Measurements from ENCODE around the gene CDK17. TPM values are rescaled to one million over a fixed set of nuclear protein-coding genes. Genes with fewer than 3 reads are reported as not detected.

CDK17 gene
- total RNA-seq, 1 experiment from 2014 or later, result 21.4 TPM

DNA sequence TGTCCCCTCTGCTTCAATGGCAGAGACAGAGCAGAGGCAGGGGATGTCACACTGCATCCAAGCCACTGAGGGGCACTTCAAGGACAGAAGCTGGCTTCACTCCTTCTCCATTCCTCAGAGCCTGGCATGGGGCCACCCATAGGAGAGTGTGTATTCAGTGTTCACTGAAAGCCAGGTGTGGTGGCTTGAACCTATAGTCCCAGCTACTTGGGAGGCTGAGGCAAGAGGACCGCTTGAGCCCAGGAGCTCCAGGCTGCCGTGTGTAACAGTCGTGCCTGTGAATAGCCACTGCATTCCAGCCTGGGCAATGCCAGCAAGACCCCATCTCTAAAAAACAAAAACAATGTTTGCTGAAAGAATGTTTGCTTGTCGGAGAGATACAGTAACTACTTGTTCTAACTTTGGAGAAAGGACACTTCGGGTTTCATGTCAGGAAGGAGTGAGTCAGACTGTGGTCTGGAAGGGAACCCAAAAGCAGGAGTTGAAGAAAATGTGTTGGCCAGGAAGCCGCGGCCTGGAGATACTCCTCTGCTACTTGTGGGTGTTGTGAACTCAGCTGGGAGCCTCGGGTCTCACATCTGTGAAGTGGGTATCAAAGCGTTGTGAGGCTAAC is 162.7 kb downstream of the CDK17 start (continued):
- TF ChIP-seq, protein P1, sequence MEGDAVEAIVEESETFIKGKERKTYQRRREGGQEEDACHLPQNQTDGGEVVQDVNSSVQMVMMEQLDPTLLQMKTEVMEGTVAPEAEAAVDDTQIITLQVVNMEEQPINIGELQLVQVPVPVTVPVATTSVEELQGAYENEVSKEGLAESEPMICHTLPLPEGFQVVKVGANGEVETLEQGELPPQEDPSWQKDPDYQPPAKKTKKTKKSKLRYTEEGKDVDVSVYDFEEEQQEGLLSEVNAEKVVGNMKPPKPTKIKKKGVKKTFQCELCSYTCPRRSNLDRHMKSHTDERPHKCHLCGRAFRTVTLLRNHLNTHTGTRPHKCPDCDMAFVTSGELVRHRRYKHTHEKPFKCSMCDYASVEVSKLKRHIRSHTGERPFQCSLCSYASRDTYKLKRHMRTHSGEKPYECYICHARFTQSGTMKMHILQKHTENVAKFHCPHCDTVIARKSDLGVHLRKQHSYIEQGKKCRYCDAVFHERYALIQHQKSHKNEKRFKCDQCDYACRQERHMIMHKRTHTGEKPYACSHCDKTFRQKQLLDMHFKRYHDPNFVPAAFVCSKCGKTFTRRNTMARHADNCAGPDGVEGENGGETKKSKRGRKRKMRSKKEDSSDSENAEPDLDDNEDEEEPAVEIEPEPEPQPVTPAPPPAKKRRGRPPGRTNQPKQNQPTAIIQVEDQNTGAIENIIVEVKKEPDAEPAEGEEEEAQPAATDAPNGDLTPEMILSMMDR (IDR thresholded peaks at IDR 0.05 in 2 of 3, conservative IDR thresholded peaks at IDR 0.05 in 1 of 3; ENCODE audit: borderline replicate concordance in 1 of 3, insufficient read depth in 1 of 3, low read depth in 2 of 3, low read length in 2 of 3), result no peak

DNA sequence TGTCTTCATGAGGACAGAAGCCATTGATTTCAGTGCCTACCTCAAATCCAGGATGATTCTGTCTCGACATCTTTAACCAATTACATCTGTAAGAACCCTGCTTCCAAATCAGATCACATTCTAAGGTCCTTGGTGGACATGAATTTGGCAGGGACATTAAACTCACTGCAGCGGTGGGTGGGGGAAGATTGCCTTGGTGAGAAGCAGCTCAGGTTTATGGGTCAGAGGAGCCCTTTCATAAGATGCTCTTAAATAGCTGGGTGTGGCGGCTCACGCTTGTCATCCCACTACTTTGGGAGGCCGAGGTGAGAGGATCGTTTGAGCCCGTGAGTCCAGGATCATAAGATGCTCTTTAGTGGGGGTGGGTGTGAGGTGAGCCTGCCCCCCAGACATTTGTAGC is 163.2 kb downstream of the CDK17 start:
- TF ChIP-seq ELF1 (IDR thresholded peaks at IDR 0.05; ENCODE audit: borderline replicate concordance, low read depth) (no peak), JUND (IDR thresholded peaks at IDR 0.05) (no peak), RAD21 (IDR thresholded peaks at IDR 0.05; ENCODE audit: low read depth) (no peak), ZNF274 (IDR thresholded peaks at IDR 0.05; ENCODE audit: low read depth, low read length) (no peak), ZFX (IDR thresholded peaks at IDR 0.05) (no peak), FOSL1 (IDR thresholded peaks at IDR 0.05; ENCODE audit: low read depth) (no peak), EZH2phosphoT487 (IDR thresholded peaks at IDR 0.05; ENCODE audit: borderline replicate concordance) (no peak), POLR2AphosphoS5 (IDR thresholded peaks at IDR 0.05; ENCODE audit: low read depth, low read length) (no peak), TCF7L2 (IDR thresholded peaks at IDR 0.05; ENCODE audit: borderline replicate concordance, extremely low read depth, insufficient read depth, insufficient read length) (no peak), CBX3 (IDR thresholded peaks at IDR 0.05; ENCODE audit: low read depth) (no peak), EGR1 (IDR thresholded peaks at IDR 0.05; ENCODE audit: low read depth) (no peak), SRF (IDR thresholded peaks at IDR 0.05; ENCODE audit: low read depth) (no peak)
- TF ChIP-seq, protein P2, sequence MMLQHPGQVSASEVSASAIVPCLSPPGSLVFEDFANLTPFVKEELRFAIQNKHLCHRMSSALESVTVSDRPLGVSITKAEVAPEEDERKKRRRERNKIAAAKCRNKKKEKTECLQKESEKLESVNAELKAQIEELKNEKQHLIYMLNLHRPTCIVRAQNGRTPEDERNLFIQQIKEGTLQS (IDR thresholded peaks at IDR 0.05), result no peak
- TF ChIP-seq, protein P3, sequence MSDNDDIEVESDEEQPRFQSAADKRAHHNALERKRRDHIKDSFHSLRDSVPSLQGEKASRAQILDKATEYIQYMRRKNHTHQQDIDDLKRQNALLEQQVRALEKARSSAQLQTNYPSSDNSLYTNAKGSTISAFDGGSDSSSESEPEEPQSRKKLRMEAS (IDR thresholded peaks at IDR 0.05), result no peak
- TF ChIP-seq, protein P1 (IDR thresholded peaks at IDR 0.05 in 2 of 3, conservative IDR thresholded peaks at IDR 0.05 in 1 of 3; ENCODE audit: borderline replicate concordance in 1 of 3, insufficient read depth in 1 of 3, low read depth in 2 of 3, low read length in 2 of 3), result no peak
- TF ChIP-seq, protein P4, sequence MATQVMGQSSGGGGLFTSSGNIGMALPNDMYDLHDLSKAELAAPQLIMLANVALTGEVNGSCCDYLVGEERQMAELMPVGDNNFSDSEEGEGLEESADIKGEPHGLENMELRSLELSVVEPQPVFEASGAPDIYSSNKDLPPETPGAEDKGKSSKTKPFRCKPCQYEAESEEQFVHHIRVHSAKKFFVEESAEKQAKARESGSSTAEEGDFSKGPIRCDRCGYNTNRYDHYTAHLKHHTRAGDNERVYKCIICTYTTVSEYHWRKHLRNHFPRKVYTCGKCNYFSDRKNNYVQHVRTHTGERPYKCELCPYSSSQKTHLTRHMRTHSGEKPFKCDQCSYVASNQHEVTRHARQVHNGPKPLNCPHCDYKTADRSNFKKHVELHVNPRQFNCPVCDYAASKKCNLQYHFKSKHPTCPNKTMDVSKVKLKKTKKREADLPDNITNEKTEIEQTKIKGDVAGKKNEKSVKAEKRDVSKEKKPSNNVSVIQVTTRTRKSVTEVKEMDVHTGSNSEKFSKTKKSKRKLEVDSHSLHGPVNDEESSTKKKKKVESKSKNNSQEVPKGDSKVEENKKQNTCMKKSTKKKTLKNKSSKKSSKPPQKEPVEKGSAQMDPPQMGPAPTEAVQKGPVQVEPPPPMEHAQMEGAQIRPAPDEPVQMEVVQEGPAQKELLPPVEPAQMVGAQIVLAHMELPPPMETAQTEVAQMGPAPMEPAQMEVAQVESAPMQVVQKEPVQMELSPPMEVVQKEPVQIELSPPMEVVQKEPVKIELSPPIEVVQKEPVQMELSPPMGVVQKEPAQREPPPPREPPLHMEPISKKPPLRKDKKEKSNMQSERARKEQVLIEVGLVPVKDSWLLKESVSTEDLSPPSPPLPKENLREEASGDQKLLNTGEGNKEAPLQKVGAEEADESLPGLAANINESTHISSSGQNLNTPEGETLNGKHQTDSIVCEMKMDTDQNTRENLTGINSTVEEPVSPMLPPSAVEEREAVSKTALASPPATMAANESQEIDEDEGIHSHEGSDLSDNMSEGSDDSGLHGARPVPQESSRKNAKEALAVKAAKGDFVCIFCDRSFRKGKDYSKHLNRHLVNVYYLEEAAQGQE (IDR thresholded peaks at IDR 0.05; ENCODE audit: low read depth), result no peak

More for the DNA sequence above, 163.2 kb downstream of the CDK17 start:
- no peaks in the 10 kb centered on the region for H3K27me3 ChIP-seq (ENCODE audit: insufficient read depth, low read length)
- DNase-seq (ENCODE audit: low read depth, low spot score) (no peak), ATAC-seq (no peak)
- intact Hi-C loops (cut with micrococcal nuclease), result no loop called here
- ChIA-PET RAD21 (ENCODE audit: low non-redundant PET in 1 of 2, low total read pairs in 2 of 2, uncharacterized antibody in 2 of 2, unreplicated experiment in 2 of 2) (no interaction called here), POLR2A (no interaction called here), CTCF (no interaction called here)
- H3K4me2 ChIP-seq (ENCODE audit: low read length), result no peak overlapping the region
- H2AFZ ChIP-seq (ENCODE audit: low read depth, low read length, poor library complexity, severe bottlenecking), result no peak overlapping the region
- no peaks in the 10 kb centered on the region for H3K36me3 ChIP-seq (ENCODE audit: control insufficient read depth in 1 of 2, insufficient read depth in 2 of 2, low read length in 2 of 2)
- H3K9me2 ChIP-seq (ENCODE audit: insufficient read depth), result no peaks in the 10 kb centered on the region
- no TSS peak for BruUV-seq (replicated peaks)
- H3K27ac ChIP-seq (ENCODE audit: low read depth, low read length), result no peak overlapping the region
- no peaks in the 10 kb centered on the region for H4K20me1 ChIP-seq (ENCODE audit: insufficient read depth)
- H3K4me3 ChIP-seq (replicated peaks in 1 of 2; ENCODE audit: low read depth in 1 of 2, low read length in 2 of 2), result no peak overlapping the region
- H3K4me1 ChIP-seq (ENCODE audit: control insufficient read depth in 1 of 2, insufficient read depth in 2 of 2, low read length in 2 of 2), result no peaks in the 10 kb centered on the region; a peak in 1 of 4 replicates
- no peaks in the 10 kb centered on the region for H3K9me3 ChIP-seq (ENCODE audit: control insufficient read depth in 1 of 2, insufficient read depth in 1 of 2, low read depth in 1 of 2, low read length in 2 of 2)
- H3K79me2 ChIP-seq (ENCODE audit: insufficient read depth, low read length), result peaks cover 81% of the 10 kb centered on the region
- H3K9ac ChIP-seq (ENCODE audit: low read length), result no peak overlapping the region

Data from HCT116 (cell line).